ENCODE results near the gene FSD1L.

GRCh38 chr9:105466898-105467455, 19.1 kb downstream of the FSD1L start:
- TF ChIP-seq CTCF (IDR thresholded peaks at IDR 0.05) (no peak), POLR2AphosphoS5 (IDR thresholded peaks at IDR 0.05) (no peak), POLR2A (IDR thresholded peaks at IDR 0.05) (no peak)
